ENCODE results near the gene PKP4.

PKP4 gene

DNA sequence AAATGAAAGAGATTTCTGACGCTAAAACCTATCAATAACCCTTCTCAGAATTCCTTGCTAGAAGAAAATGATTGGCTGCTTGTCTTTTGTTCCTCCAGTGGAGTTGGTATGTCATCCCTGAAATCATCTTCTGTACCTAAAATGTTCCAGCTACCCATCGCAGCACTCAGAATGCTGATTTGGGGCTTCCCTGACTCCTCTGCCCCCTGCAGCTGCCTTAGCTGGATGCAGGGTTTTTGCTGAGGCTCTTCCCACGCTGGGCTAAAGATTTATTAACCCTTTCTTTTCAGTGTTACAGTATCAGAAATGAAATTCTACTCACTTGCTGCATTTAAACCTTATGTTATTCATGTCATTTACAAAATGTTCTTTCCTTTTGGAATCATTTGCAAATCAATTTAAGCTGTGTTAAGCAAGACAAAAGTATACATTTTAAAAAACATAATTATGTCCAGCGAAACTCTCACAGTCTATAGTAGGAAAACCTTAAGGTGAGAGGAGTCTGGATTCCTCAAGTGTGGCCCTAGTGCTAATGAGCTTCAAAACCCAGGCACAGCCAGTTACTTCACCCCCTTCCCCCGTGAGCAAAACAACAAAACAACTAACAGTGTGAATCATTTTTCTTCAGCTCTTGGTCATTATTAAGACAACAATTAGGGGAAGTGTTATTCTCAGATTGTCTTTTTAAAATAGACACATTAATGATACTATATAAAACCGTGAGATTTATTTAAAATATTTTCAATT lies 32.8 kb downstream of the PKP4 start:
- no peak for TF ChIP-seq POLR2AphosphoS5 (IDR thresholded peaks at IDR 0.05; ENCODE audit: low read depth, low read length)
- no peak for TF ChIP-seq REST (IDR thresholded peaks at IDR 0.05; ENCODE audit: insufficient read depth in 1 of 2, low read depth in 2 of 2, low read length in 2 of 2)
- no peak for TF ChIP-seq SIN3A (IDR thresholded peaks at IDR 0.05; ENCODE audit: borderline replicate concordance, insufficient read depth, low read length)
- TF ChIP-seq FOXP2 (optimal IDR thresholded peaks at IDR 0.05; ENCODE audit: borderline replicate concordance, extremely low read depth, extremely low read length, insufficient read depth) = no peak
- TF ChIP-seq TAF1 (IDR thresholded peaks at IDR 0.05; ENCODE audit: borderline replicate concordance, insufficient read depth, low read length) = no peak

DNA sequence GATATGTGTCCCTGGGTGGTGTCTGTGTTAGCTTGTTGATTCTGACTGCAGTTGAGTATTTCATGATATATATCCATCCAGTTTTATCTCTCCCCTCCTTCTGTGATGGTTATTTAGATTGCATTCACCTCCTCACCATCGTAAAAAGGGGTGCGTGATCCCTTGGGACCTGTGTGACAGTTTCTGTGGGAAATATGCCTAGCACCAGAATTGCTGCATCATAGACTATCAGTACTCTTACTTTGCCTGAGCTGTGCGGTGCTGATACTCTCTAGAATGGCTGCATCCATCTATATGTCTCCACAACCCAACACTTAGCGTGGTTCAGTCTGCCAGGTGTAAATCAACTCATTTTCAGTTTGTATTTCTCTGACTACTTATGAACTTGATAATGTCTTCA lies 34.3 kb downstream of the PKP4 start:
- TF ChIP-seq TAF1 (IDR thresholded peaks at IDR 0.05; ENCODE audit: borderline replicate concordance, insufficient read depth, low read length) = no peak
- no peak for TF ChIP-seq REST (IDR thresholded peaks at IDR 0.05; ENCODE audit: insufficient read depth in 1 of 2, low read depth in 2 of 2, low read length in 2 of 2)
- no peak for TF ChIP-seq POLR2AphosphoS5 (IDR thresholded peaks at IDR 0.05; ENCODE audit: low read depth, low read length)
- no peak for TF ChIP-seq SIN3A (IDR thresholded peaks at IDR 0.05; ENCODE audit: borderline replicate concordance, insufficient read depth, low read length)
- TF ChIP-seq FOXP2 (optimal IDR thresholded peaks at IDR 0.05; ENCODE audit: borderline replicate concordance, extremely low read depth, extremely low read length, insufficient read depth) = no peak

DNA sequence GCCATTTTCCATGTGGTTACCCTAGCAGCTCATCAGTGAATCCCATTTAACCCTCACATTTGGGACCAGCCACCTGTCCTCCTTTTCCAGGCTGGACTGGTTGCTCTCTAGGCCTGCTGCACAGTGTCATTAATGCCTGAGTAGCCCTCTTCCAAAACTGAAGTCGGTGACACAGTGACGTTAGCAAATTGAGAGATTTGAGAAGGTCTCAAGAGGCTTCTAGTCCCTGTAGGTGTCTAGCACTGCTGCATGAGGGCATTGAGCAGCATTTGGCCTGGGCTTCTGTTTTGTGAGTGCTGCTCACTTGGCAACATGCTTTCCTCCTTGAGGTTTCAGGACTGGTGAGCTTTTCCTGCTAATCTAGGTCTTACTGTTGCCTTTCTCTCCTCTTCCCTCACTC lies 36.7 kb downstream of the PKP4 start:
- TF ChIP-seq REST (IDR thresholded peaks at IDR 0.05; ENCODE audit: insufficient read depth in 1 of 2, low read depth in 2 of 2, low read length in 2 of 2) (no peak), FOXP2 (optimal IDR thresholded peaks at IDR 0.05; ENCODE audit: borderline replicate concordance, extremely low read depth, extremely low read length, insufficient read depth) (no peak), TAF1 (IDR thresholded peaks at IDR 0.05; ENCODE audit: borderline replicate concordance, insufficient read depth, low read length) (no peak), POLR2AphosphoS5 (IDR thresholded peaks at IDR 0.05; ENCODE audit: low read depth, low read length) (no peak), SIN3A (IDR thresholded peaks at IDR 0.05; ENCODE audit: borderline replicate concordance, insufficient read depth, low read length) (no peak)

- no peak for TF ChIP-seq SIN3A (IDR thresholded peaks at IDR 0.05; ENCODE audit: borderline replicate concordance, insufficient read depth, low read length)
- TF ChIP-seq TAF1 (IDR thresholded peaks at IDR 0.05; ENCODE audit: borderline replicate concordance, insufficient read depth, low read length) = no peak
- TF ChIP-seq REST (IDR thresholded peaks at IDR 0.05; ENCODE audit: insufficient read depth in 1 of 2, low read depth in 2 of 2, low read length in 2 of 2) = no peak
- no peak for TF ChIP-seq POLR2AphosphoS5 (IDR thresholded peaks at IDR 0.05; ENCODE audit: low read depth, low read length)
- no peak for TF ChIP-seq FOXP2 (optimal IDR thresholded peaks at IDR 0.05; ENCODE audit: borderline replicate concordance, extremely low read depth, extremely low read length, insufficient read depth)
Measured at GRCh38 chr2:158495175-158495574, 38.4 kb downstream of the PKP4 start.
